ENCODE data around the gene KRT33B.

- no peak for TF ChIP-seq CTCF (IDR thresholded peaks at IDR 0.05)
- TF ChIP-seq POLR2A (IDR thresholded peaks at IDR 0.05) = no peak
Measured at GRCh38 chr17:41396340-41396739, 26.7 kb upstream of the KRT33B start.

All from body of pancreas (tissue), 4 donors.